ENCODE measurements around the gene DPEP3.
"Not testable (repeated sequence)": the region's sequence is repeated elsewhere in the genome, so short reads cannot be mapped to it uniquely, and the experiment has no call there.

DNA sequence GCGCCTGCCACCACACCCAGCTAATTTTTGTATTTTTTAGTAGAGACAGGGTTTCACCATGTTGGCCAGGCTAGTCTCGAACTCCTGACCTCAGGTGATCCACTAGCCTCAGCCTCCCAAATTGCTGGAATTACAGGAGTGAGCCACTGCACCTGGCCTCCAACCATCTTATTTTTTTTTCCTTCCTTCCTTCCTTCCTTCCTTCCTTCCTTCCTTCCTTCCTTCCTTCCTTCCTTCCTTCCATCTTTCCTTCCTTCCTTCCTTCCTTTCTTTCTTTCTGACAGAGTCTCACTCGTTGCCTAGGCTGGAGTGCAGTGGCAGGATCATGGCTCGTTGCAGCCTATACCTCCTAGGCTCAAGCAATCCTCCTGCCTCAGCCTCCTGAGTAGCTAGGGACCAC, 29.6 kb upstream of the DPEP3 start:
- TF ChIP-seq, protein P1, sequence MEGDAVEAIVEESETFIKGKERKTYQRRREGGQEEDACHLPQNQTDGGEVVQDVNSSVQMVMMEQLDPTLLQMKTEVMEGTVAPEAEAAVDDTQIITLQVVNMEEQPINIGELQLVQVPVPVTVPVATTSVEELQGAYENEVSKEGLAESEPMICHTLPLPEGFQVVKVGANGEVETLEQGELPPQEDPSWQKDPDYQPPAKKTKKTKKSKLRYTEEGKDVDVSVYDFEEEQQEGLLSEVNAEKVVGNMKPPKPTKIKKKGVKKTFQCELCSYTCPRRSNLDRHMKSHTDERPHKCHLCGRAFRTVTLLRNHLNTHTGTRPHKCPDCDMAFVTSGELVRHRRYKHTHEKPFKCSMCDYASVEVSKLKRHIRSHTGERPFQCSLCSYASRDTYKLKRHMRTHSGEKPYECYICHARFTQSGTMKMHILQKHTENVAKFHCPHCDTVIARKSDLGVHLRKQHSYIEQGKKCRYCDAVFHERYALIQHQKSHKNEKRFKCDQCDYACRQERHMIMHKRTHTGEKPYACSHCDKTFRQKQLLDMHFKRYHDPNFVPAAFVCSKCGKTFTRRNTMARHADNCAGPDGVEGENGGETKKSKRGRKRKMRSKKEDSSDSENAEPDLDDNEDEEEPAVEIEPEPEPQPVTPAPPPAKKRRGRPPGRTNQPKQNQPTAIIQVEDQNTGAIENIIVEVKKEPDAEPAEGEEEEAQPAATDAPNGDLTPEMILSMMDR (IDR thresholded peaks at IDR 0.05 in 8 of 11, conservative IDR thresholded peaks at IDR 0.05 in 3 of 11) = not testable (repeated sequence)
- TF ChIP-seq POLR2AphosphoS5 (IDR thresholded peaks at IDR 0.05) = not testable (repeated sequence)
